Mammary epithelial cell (primary cell): ENCODE measurements around the gene GRIN3A.

Source experiments
- CTCF ChIP-seq, 2 donors: IDR thresholded peaks in 1 of 2; conservative IDR thresholded peaks in 1 of 2; 2 replicates each; pipeline ENCODE4 v1.5.1; 2011 to 2012; ENCODE audit warnings: inconsistent platforms in 2 of 2, low read length in 2 of 2, mild to moderate bottlenecking in 2 of 2, control low read depth in 1 of 2, low read depth in 1 of 2; ENCODE audit not compliant: insufficient read depth in 1 of 2; ENCODE audit errors: extremely low read depth in 1 of 2
- EZH2 ChIP-seq: IDR thresholded peaks from 2 replicates; pipeline ENCODE4 v1.6.1; 2012; ENCODE audit warnings: low read length, inconsistent platforms, borderline replicate concordance

- no peak for TF ChIP-seq CTCF (conservative IDR thresholded peaks at IDR 0.05 in 1 of 2, IDR thresholded peaks at IDR 0.05 in 1 of 2; ENCODE audit: extremely low read depth in 1 of 2, insufficient read depth in 1 of 2, low read depth in 1 of 2, low read length in 2 of 2)
- TF ChIP-seq EZH2, result no peak
Observed at GRCh38 chr9:101593345-101593744, 145.1 kb downstream of the GRIN3A start.
